Uterus (tissue), 2 donors: ENCODE results near the gene MTSS2.

Experiments
- CTCF ChIP-seq, 4 experiments: fragments of 200-600 bp in 2 of 4; fragments of 450-650 bp in 2 of 4; sonication (generic) in 2 of 4; IDR thresholded peaks; one replicate each; pipeline ENCODE4 v1.5.1; 2016 to 2019; ENCODE audit warnings: antibody characterized with exemption in 4 of 4, mild to moderate bottlenecking in 2 of 4, moderate library complexity in 1 of 4
- POLR2A ChIP-seq, 2 donors: fragments of 450-650 bp; IDR thresholded peaks; one replicate each; pipeline ENCODE4 v1.6.1; 2016; ENCODE audit warnings: antibody characterized with exemption in 2 of 2, mild to moderate bottlenecking in 1 of 2, moderate library complexity in 1 of 2

DNA sequence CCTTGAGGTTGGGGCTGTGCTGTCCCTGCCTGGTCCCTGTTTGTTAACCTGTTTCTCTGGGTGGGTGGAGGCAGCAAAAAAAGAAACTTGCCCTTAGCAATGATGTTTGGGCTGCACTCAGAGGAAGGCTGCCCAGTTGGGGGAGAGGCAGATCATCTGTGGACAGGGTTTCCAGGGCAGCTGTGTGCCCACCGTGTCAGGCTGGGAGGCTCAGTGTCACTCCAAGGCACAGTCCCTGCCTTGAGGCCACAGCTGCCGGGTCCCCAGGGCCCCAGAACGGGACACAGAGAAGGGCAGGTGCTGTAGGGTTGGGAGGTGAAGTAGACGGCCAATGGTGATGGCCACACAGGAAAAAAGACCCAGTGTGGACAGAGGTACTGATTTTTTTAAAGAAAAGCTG is 35.6 kb downstream of the MTSS2 start:
- TF ChIP-seq POLR2A (IDR thresholded peaks at IDR 0.05) (no peak), CTCF (IDR thresholded peaks at IDR 0.05) (no peak)
